Measurements from ENCODE around the gene PCDH15.

PCDH15 gene

GRCh38 chr10:53904506-53905241, 896.4 kb downstream of the PCDH15 start:
- no peak for FAIRE-seq
- no peak for DNase-seq (ENCODE audit: extremely low spot score, insufficient read length, low read depth)

GRCh38 chr10:53903756-53904155, 897.3 kb downstream of the PCDH15 start:
- FAIRE-seq (no peak), DNase-seq (ENCODE audit: extremely low spot score, insufficient read length, low read depth) (no peak)

GRCh38 chr10:53899463-53900160, 901.4 kb downstream of the PCDH15 start:
- FAIRE-seq, result no peak
- no peak for DNase-seq (ENCODE audit: extremely low spot score, insufficient read length, low read depth)

GRCh38 chr10:53898532-53898931, 902.5 kb downstream of the PCDH15 start:
- FAIRE-seq (no peak), DNase-seq (ENCODE audit: extremely low spot score, insufficient read length, low read depth) (no peak)

- no peak for DNase-seq (ENCODE audit: extremely low spot score, insufficient read length, low read depth)
- no peak for FAIRE-seq
Observed at GRCh38 chr10:53894145-53894544, 906.9 kb downstream of the PCDH15 start.

- FAIRE-seq, result no peak
- DNase-seq (ENCODE audit: extremely low spot score, insufficient read length, low read depth), result no peak
Observed at GRCh38 chr10:53893061-53893460, 908.0 kb downstream of the PCDH15 start.

GRCh38 chr10:53886325-53887300, 914.4 kb downstream of the PCDH15 start:
- FAIRE-seq, result no peak
- no peak for DNase-seq (ENCODE audit: extremely low spot score, insufficient read length, low read depth)

GRCh38 chr10:53864846-53865245, 936.2 kb downstream of the PCDH15 start:
- FAIRE-seq (no peak), DNase-seq (ENCODE audit: extremely low spot score, insufficient read length, low read depth) (no peak)

GRCh38 chr10:53852450-53853175, 948.4 kb downstream of the PCDH15 start:
- DNase-seq (ENCODE audit: extremely low spot score, insufficient read length, low read depth), result no peak

GRCh38 chr10:53846809-53847208, 954.2 kb downstream of the PCDH15 start:
- FAIRE-seq, result no peak
- DNase-seq (ENCODE audit: extremely low spot score, insufficient read length, low read depth), result no peak

More at GRCh38 chr10:53852450-53853175, 948.4 kb downstream of the PCDH15 start:
- FAIRE-seq, result no peak

- FAIRE-seq (no peak), DNase-seq (ENCODE audit: extremely low spot score, insufficient read length, low read depth) (no peak)
Observed at GRCh38 chr10:53843736-53844362, 957.2 kb downstream of the PCDH15 start.

- FAIRE-seq (no peak), DNase-seq (ENCODE audit: extremely low spot score, insufficient read length, low read depth) (no peak)
Observed at GRCh38 chr10:53841483-53842145, 959.4 kb downstream of the PCDH15 start.

- no peak for DNase-seq (ENCODE audit: extremely low spot score, insufficient read length, low read depth)
- FAIRE-seq, result no peak
Observed at GRCh38 chr10:53840653-53841052, 960.4 kb downstream of the PCDH15 start.

- DNase-seq (ENCODE audit: extremely low spot score, insufficient read length, low read depth) (no peak), FAIRE-seq (no peak)
Observed at GRCh38 chr10:53839440-53840039, 961.5 kb downstream of the PCDH15 start.

- DNase-seq (ENCODE audit: extremely low spot score, insufficient read length, low read depth) (no peak), FAIRE-seq (no peak)
Observed at GRCh38 chr10:53836638-53837037, 964.4 kb downstream of the PCDH15 start.

- FAIRE-seq, result no peak
Observed at GRCh38 chr10:53833908-53834307, 967.1 kb downstream of the PCDH15 start.

GRCh38 chr10:53827261-53827660, 973.8 kb downstream of the PCDH15 start:
- FAIRE-seq (no peak), DNase-seq (ENCODE audit: extremely low spot score, insufficient read length, low read depth) (no peak)

More at GRCh38 chr10:53833908-53834307, 967.1 kb downstream of the PCDH15 start:
- no peak for DNase-seq (ENCODE audit: extremely low spot score, insufficient read length, low read depth)

- DNase-seq (ENCODE audit: extremely low spot score, insufficient read length, low read depth) (no peak), FAIRE-seq (no peak)
Observed at GRCh38 chr10:53808677-53809372, 992.2 kb downstream of the PCDH15 start.

Measured in GM18507 (cell line).